IPS-NIHi11 (cell line): ENCODE measurements around the gene SBK3.
"Not testable (repeated sequence)": the region's sequence is repeated elsewhere in the genome, so short reads cannot be mapped to it uniquely, and the experiment has no call there.

Experiments
- DNase-seq: peaks from one replicate; pipeline ENCODE4 v3.0.0; 2012; ENCODE audit warnings: mixed read lengths, low spot score

SBK3 gene, protein sequence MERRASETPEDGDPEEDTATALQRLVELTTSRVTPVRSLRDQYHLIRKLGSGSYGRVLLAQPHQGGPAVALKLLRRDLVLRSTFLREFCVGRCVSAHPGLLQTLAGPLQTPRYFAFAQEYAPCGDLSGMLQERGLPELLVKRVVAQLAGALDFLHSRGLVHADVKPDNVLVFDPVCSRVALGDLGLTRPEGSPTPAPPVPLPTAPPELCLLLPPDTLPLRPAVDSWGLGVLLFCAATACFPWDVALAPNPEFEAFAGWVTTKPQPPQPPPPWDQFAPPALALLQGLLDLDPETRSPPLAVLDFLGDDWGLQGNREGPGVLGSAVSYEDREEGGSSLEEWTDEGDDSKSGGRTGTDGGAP

DNA sequence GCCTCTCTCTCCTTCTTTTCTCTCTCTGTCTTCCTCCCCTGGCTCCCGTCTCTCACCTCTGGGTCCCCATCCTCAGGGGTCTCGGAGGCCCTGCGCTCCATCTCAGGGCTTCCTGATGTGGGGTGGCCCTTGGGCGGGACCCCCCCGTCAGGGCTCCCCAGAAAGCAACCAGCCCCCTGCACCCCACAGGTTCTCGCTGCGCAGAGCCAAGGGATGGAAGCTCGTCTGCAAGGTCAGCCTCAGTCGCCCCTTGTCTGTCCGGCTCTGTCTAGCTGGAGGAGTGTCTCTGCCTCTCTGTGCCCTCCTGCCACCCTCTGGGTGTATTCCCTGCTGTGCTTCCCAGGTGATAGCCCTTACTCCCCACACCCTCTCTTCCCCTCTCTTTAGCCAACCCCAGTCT lies at the start of gene SBK3:
Gene SBK3 (minus strand): TSS at position 101 of the 400 bp plus-strand sequence. CDS start 0 bp downstream, at position 101.
- DNase-seq: no peak

DNA sequence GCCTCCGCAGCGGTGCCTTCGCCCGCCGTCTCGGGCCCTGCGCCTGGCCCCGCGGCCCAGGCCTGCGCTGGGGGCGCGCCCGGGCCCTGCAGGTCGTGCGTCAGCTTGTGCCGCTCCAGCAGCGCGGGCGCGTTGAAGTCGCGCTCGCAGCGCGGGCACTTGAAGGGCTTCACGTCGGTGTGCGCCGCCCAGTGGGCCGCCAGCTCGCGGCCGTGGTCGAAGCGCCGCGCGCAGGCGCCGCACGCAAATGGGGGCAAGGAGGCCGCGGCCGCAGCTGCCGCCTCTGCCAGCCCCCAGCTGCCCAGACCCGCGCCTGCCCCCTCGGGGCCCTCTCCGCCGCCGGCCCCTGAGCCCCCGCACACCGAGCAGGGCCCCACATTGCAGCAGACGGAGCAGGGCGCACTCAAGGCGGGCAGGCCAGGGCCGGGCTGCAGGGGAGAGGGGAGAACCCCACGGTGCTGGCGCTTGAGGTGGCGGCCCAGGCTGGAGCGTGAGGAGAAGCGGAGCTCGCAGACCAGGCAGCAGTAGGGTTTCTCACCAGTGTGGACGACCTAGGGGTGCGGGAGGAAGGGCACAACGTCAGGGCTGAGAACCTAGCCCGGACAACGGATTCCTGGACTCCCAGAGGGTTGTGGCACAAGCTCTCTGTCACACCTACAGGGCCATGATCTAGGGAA lies 47.9 kb upstream of the SBK3 start:
- DNase-seq: no peak

DNA sequence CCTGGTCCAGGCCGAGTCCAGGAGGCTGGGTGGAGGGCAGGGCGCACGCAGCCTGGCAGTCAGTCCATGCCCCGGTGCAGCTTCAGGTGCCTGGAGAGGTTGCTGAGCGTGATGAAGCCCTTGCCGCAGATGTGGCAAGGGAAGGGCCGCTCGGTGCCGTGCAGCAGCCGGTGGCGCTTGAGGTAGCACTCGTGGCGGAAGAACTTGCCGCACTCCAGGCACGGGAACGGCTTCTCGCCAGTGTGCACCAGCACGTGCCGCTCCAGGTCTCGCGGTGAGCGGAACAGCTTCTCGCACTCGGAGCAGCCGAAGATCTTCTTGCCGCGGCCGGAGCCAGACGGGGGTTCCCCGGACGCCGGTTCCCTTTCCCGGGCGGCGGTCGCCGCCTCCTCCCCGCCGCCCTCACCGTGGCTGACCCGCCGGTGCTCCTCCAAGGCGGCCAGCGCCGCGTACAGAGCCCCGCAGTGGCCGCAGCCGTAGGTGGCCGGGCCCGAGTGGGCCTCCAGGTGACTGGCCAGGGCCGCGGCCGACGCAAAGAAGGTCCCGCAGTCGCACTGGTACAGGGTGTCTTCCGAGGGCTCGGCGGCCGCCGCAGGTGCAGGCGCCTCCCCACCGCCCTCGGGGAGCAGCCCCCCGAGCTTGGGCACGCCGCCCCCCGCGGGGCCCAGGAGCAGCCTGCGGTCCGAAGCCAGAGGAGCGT lies 47.2 kb upstream of the SBK3 start:
- no peak for DNase-seq

DNA sequence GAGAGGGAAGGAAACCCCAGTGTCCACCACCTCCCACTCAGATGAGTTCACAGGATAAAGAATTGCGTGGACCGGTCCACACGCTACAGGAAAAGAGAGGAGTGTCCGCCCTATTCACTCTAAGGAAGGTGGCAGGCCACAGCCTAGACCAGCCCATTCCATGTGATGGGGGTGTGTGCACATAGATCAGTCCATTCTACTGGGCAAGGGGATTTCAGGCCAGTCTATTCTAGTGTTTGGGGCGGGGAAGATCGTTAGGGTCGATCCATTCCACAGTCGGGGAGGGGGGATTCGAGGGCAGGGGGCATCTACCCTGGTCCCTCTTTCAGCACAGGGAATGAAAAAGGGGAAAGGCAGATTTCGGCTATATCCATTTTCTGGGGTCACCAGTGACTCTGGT lies 46.2 kb upstream of the SBK3 start:
- no peak for DNase-seq

DNA sequence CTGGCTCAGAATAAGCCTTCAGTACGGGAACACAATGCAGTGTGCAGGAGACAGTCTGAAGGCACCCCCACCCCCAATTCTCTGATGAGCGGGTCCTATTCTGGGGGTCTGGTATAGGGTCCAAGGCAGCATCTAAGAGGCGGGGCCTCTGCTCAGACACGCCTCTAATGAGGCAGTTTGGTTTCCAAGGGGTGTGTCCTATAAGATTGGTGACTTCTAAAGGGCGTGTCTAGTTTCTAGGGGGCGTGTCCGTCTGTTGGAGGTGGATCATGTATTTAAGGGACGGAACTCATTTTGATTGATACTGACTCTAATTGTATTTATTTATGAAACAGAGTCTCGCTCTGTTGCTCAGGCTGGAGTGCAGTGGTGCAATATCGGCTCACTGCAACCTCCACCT lies 45.3 kb upstream of the SBK3 start:
- DNase-seq: peak; percentile 40

DNA sequence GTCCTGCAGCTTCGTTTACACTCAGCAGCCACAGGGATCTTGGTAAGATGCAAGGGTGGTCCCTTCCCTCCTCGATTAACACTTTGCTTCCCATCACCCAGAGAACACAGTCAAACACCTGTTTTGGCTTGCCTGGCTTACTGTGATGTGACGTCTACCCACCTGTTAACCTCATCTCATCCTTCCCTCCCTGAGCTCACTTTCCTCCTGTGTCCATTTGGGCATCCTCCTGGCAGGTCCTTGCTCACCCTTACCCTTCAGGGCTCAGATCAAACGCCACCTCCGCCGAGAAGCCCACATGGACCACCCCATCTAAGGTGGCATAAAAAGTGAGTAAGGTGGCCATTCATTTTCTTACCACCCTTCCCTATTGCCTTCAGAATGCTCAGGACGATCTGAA lies 44.8 kb upstream of the SBK3 start:
- DNase-seq: no peak

DNA sequence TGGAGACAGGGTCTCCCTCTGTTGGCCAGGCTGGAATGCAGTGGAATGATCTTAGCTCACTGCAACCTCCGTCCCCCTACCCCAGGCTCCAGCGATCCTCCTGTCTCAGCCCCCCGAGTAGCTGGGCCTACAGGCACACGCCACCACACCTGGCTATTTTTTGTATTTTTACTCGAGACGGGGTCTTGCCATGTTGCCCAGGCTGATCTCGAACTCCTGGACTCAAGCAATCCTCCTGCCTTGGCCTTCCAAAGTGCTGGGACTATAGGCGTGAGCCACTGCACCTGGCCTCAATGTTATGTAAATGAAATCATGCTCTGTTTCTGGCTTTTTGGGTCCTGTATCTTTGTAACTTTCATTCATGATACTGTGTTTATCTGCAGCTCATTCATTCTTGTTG lies 43.4 kb upstream of the SBK3 start:
- DNase-seq: no peak

DNA sequence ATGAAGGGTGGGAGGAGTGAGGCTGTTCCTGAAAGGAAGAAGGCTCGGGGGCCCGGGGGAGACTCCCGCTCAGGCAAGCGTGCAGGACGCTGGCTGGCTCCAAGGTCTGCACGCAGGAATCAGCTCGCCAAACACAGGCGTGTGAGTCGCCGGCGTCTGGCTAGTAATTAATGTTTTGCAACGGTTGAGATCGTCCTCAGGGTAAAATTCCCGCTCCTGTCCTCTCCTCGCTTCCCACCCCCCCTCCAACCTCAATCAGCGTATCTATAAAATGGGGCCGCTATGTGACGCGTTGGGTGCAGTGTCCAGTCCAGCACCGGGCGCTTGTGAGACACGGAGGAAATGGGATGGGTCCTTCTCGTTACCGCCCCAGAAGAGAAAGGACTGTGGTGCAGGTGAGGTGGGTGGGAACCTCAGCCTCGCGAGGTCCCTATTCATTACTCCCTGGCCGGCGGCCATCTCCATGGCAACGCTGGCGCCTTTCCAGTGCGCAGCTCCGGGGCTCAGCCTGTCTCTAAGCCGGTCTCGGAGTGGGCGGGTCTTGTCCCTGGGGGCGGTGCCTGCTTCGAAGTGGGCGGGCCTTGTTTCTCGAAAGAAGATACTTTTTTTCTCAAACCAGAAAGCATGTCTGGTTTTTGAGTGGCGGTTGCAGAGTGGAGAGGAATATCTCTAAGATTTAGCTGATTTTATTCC lies 41.8 kb upstream of the SBK3 start:
- DNase-seq: peak; percentile 95

DNA sequence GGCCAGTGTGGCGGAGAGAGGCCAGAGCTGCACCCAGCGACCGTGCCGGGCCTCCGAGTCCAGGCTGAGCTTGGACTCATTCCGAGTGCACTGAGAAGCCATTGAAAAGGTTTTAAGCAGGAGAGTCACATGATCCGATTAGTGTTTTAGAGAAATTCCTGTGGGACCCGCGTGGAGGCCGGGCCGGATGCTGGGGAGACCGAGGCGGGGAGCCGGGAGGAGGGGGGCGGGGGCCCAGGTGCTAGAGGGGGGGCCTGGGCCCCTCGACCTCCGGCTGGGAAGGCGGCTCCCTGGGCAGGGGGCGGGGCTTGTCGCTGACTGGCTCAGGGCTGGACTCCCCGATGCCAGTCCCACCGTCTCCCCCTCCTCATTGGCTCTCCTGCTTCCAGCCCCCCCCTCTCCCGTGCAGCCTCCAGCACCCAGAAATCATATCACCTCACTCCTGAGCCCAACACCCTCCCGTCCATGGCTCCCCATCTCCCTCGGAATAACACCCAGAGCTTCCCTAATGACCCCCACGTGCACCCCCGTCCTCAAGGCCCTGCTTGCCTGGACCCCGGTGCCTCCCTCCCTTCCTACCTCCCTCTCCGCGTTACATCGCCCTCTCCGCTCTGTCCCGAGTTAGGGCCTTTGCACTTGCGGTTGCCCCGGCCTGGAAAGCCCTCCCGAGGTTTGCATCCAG lies 40.5 kb upstream of the SBK3 start:
- peak; percentile 80 for DNase-seq

DNA sequence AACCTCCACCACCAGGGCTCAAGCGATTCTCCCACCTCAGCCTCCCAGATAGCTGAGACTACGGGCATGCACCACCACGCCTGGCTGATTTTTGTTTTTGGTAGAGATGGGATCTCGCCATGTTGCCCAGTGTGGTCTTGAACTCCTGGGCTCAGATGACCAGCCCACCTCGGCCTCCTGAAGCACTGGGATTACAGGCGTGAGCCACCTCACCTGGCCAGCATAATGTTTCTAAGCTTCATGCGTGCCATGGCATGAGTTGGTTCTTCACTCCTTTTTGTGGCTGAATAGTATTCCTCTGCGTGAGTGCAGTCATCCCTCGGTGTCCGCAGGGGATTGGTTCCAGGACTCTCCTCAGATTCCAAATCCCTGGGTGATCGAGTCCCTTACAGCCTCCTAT lies 39.5 kb upstream of the SBK3 start:
- no peak for DNase-seq

DNA sequence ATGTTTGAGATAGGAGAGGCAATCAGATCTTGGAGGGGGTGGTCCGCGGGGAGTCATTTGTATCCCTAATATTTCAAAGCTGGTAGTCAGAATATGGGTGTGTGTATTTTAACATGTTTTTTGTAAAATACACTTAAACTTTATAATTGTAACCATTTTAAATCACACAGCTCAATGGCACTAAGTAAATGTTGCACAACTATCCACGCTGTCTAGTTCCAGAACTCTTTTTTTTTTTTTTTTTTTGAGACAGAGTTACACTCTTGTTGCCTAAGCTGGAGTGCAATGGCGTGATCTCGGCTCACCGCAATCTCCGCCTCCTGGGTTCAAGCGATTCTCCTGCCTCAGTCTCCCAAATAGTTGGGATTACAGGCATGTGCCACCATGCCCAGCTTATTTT lies 38.6 kb upstream of the SBK3 start:
- not testable (repeated sequence) for DNase-seq

DNA sequence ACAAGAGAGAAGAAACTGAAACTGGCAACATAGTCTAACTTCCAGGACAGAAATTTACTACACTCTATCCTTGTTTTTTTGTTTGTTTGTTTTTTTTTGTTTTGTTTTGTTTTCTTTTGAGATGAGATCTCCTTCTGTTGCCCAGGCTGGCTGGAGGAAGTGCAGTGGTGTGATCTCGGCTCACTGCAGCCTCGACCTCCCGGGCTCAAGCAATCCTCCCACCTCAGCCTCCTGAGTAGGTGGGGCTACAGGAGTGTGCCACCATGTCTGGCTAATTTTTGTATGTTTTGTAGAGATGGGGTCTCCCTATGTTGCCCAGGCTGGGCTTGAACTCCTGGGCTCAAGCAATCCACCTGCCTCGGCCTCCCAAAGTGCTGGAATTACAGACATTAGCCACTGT lies 36.9 kb upstream of the SBK3 start:
- not testable (repeated sequence) for DNase-seq

DNA sequence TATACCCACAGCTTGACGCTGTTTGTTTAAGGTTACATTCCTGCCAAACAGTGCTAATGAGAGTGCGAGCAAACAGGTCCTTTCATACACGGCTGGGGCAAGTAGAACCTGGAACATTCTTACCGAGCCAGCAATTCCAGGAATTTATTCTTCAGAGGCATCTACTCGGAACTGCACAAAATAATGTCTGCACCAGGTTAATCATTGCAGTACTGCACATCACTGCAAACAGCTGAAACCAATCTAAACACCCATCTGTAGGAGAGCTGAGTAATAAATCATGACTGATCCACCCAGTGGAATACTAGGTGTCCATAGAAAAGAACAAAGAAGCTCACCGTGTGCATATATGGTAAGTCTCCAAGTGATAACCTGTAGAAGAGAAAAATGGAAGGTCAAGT lies 36.5 kb upstream of the SBK3 start:
- DNase-seq: no peak

DNA sequence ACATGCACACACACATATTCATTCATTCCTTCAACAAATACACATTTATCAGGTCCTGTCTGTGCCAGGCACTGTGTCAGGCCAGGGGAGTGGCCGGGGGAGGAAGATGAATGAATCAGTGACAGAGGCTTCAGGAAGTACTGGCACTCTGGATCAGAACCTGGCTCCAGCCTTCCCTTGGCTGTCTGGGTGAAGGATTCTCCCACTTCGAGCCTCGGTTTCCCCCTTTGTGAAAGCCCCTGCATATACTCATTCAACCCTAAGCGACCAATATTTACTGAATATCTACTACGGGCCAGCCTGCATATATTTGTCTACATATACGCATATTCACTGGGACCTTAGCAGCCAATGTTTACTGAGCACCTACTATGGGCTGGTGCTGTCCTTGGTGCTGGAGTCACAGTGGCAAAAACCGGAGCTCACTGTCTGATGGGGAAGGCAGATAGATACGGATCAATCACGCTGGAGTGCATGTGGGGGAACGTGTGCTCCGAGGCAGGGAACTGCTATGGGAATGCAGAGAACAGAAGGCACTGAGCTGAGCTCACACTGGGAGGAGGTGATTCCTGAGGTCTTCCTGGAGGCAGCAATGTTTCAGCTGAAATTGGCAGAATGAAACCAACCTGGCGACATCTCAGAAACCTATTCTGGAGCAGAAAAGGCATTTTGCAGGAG lies 35.9 kb upstream of the SBK3 start:
- no peak for DNase-seq

DNA sequence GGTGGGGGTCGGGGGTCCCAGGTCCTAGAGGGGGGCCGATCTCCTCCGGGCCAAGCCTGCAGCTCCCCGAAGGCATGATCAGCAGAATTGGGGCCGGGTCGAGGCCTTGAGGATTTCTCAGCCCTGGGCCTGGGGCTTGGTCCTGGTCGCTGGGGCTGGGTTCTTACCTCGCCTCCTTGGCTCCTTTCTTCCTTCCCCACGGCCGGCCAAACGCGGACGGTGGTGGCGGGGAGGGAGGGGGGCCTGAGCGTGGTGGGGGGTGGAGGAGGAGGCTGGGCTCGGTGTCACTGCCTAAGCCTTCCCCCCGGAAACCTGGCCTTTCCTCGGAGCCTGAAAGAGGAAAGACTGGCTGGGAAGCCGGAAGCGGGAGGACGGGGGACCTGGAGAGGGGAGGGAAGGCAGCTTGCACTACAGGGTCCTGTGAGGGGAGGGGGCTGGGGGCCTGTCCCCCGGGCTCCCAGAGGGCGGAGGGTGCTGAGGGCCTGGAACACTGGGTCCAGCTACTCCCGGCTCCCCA lies 35.3 kb upstream of the SBK3 start, which contains the start of gene ZNF579:
Gene ZNF579 (minus strand): TSS at position 221 of the 517 bp plus-strand sequence. CDS start 1,209 bp downstream, outside the sequence.
- peak; percentile 86 for DNase-seq

DNA sequence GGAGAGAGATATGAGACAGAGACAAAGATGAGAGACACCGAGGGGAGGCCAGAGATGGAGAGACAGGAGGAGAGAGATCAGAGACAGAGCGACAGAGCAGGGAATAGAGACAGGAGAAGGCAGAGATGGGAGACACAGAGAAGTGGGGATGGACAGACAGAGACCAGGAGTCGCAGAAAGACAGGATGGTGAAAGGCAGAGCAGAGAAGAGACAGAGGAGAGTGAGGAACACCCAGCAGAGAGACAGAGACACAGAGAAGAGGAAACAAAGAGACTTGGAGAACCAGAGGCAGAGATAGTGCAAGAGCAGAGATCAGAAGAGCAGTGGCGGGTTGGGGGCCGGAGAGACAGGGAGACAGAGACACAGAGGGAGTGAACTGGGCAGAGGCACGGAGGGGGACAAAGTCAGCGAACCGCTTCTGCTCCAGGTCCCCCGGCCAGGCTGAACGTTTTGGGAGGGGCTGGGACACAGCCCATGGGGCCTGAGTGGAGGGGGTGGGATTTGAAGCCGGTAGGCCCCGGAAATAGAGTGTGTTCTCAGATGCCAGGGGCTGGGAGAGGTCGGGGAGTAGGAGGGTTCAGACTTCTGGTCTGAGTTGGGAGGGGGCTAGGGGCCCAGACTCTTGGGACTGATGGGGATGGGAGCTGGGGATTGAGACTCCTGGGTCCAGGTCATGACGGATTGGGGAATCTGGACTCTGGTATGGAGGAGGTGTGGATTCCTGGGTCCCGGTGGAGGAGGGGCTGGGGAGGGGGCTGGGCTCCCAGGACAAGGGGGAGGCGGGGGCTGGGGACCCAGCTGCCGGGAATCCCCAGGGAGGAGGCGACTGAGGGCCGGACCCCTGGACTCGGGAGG lies 34.7 kb upstream of the SBK3 start:
- peak; percentile 63 for DNase-seq

DNA sequence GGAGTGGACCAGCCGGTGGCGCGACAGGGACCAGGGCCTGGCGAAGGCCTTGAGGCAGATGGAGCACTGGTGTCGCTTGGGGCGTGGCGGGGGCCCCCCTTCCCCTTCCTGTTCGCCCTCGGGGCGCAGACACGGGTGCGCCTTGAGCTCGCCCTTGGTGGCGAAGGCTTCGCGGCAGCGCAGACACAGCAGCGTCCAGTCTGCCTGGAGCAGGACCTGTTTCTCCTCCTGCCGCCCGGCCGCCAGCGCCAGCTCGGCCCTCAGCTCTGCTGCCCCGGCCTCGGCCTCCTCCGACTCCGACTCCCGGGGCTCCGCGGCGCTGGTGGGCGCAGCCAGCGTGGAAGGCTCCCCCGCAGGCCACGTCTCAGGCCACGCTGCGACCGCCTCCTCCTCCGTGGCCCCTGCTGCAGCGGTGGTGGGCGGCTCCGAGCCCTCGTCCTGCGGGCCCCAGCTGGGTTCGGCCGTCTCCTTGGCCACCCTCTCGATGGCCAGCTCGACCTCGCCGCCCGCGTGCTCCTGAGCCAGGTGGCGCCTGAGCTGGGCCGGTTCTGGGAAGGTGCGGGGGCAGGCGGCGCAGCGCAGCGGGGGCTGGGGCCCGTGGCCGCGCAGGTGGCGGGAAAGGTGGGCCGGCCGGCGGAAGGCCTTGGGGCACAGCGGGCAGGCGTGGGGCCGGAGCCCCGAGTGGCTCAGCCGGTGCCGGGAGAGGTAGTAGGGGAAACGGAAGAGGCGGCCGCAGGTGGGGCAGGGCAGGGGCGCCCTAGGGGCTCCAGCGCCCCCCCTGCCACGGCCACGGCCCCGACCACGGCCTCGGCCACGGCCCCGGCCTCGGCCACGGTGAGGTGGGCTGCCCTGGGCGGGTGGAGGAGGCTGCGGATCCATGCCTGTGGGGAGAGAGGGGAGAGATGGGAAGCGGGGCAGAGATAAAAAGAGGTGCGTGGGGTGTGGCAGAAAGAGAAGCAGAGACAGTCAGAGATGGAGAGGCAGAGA lies 33.7 kb upstream of the SBK3 start:
- DNase-seq: peak; percentile 13

DNA sequence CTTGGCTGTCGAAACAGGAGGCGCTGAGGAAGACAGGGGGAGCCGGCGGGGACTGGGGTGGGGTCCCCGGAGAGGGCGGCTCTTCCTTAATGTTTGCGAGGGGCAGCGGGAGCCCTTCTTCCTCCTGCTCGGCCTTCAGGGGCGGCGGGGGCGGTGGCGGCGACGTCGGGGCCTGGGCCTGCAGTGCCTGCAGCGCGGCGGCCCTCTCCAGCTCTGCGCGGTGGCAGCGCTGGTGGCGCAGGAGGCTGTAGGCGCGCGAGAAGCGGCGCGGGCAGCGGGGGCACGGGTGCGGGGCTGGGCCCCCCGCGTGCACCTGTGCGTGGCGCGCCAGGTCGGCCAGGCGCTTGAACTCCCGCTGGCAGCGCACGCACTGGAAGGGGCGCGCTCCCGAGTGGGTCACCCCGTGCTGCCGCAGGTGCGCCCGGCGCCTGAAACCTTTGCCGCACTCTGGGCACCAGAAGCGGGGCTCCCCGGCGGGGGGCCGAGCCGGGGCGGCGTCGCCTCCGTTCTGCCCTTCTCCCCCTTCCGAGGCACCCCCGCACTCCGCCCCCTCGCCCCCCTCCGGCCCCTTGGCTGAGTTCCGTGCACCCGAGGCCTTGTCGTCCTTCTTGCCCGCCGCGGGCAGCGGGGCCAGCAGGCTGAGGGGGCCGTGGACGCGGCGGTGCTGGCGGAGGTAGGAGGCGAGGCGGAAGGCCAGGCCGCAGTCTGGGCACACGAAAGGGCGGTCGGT lies 32.9 kb upstream of the SBK3 start:
- DNase-seq: peak; percentile 7
